ENCODE data around the gene PDE5A. TPM values are rescaled to one million over a fixed set of nuclear protein-coding genes. Genes with fewer than 3 reads are reported as not detected.
"Not testable (repeated sequence)": the region's sequence is repeated elsewhere in the genome, so short reads cannot be mapped to it uniquely, and the experiment has no call there.

PDE5A gene
- polyA plus RNA-seq, 1 of the 3 experiments (the other 2 are of a cell fraction) = 6.4 TPM

DNA sequence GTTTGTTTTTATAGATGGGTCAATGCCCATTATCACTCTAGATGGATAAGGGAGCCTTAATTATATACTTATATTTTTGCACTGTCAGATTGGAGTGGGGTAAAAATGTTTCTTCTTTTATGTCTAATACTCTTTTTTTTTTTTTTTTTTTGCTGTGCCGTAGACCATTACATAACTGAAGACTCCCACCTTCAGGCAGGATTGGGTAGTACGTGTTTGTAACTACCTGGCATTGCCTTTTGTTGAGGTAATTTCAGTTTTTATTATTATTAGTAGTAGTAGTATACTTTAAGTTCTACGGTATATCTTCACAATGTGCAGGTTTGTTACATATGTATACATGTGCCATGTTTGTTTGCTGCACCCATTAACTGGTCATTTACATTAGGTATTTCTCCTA is 165.9 kb downstream of the PDE5A start:
- peak; percentile 19; the same call in 1 of the 2 replicates for TF ChIP-seq RAD21 (IDR thresholded peaks at IDR 0.05; ENCODE audit: low read length)
- TF ChIP-seq, protein P1, sequence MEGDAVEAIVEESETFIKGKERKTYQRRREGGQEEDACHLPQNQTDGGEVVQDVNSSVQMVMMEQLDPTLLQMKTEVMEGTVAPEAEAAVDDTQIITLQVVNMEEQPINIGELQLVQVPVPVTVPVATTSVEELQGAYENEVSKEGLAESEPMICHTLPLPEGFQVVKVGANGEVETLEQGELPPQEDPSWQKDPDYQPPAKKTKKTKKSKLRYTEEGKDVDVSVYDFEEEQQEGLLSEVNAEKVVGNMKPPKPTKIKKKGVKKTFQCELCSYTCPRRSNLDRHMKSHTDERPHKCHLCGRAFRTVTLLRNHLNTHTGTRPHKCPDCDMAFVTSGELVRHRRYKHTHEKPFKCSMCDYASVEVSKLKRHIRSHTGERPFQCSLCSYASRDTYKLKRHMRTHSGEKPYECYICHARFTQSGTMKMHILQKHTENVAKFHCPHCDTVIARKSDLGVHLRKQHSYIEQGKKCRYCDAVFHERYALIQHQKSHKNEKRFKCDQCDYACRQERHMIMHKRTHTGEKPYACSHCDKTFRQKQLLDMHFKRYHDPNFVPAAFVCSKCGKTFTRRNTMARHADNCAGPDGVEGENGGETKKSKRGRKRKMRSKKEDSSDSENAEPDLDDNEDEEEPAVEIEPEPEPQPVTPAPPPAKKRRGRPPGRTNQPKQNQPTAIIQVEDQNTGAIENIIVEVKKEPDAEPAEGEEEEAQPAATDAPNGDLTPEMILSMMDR (IDR thresholded peaks at IDR 0.05) = peak; percentile 27
- H3F3A ChIP-seq (replicated peaks; ENCODE audit: insufficient read depth); POLR2A ChIA-PET; CTCF ChIA-PET; H3K27me3 ChIP-seq (ENCODE audit: insufficient read depth); H2AFZ ChIP-seq (ENCODE audit: low read depth); H3K4me1 ChIP-seq (ENCODE audit: control insufficient read depth in 1 of 2, insufficient read depth in 2 of 2, low read depth in 1 of 2, low read length in 1 of 2); DNase-seq; H3K79me2 ChIP-seq (ENCODE audit: insufficient read depth); H3K9ac ChIP-seq; H3K9me2 ChIP-seq; H4K20me1 ChIP-seq (ENCODE audit: insufficient read depth); H3K4me2 ChIP-seq; H3K27ac ChIP-seq (ENCODE audit: low read depth in 2 of 2, low read length in 1 of 2); H3K9me3 ChIP-seq; H3K4me3 ChIP-seq (ENCODE audit: low read depth in 2 of 2, low read length in 1 of 2): not testable (repeated sequence)
- 69% methylated on average over 3 of the region's 3 CpGs for WGBS (ENCODE audit: low lambda C conversion rate)
- peaks cover 6 to 16% of the 10 kb centered on the region in 2 experiments for H3K36me3 ChIP-seq (replicated peaks in 1 of 2; ENCODE audit: control insufficient read depth in 1 of 2, insufficient read depth in 2 of 2, low read length in 1 of 2)

DNA sequence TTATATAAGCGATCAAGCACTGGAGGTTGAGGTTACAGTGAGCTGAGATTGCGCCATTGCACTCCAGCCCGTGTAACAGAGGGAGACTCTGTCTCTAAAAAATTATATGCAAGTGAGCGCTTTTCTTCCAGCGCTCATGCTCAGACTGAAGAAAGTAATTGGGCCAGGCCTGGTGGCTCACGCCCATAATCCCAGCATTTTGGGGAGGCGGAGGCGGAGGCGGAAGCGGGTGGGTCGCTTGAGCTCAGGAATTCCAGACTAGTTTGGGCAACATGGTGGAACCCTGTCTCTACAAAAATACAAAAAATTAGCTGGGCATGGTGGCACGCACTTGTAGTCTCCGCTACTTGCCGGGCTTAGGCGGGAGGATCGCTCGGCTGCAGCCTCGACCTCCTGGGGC is 172.9 kb downstream of the PDE5A start:
- WGBS (ENCODE audit: low lambda C conversion rate) = 6% methylated on average over 7 of the region's 18 CpGs
- not testable (repeated sequence) for H3K9me3 ChIP-seq; H2AFZ ChIP-seq (ENCODE audit: low read depth)

DNA sequence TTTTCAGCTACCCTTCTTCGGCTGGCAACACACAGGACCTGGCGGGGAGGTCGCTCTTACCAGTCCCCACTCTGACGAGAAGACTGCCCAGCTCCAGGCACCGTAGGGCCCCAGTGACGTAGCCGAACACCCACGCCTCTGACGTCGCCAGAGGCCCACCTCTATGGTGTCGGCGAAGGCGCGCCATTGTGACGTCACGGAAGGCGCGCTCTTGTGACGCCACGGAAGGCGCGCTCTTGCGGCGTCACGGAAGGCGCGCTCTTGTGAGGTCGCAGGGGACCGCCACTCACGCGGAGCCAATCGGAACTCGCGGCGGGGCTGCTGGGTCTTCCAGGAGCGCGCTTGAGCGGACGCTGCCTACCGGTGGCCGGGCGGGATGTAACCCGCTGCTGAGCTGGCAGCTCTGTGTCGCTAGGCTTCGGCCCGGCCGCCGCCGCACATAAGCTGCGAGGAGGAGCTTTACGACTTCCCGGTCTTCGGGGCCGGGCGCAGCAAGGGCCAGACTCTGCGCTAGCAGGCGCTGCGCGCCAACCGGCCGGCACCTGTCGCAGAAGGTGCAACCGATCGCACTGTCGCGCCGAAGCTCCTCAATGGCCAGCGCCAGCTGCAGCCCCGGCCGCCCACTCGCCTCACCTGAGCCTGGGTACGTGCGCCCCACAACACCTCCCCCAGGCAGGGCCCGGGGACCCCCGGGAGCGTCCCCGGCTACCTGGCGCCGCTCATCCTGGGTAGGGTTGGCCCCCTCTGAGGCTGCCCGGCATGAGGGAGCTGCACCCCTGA is 173.9 kb downstream of the PDE5A start:
- H3K4me1 ChIP-seq (ENCODE audit: control insufficient read depth in 1 of 2, insufficient read depth in 2 of 2, low read depth in 1 of 2, low read length in 1 of 2); H2AFZ ChIP-seq (ENCODE audit: low read depth); POLR2A ChIA-PET; CTCF ChIA-PET; H3F3A ChIP-seq (replicated peaks; ENCODE audit: insufficient read depth); H3K9me2 ChIP-seq; H4K20me1 ChIP-seq (ENCODE audit: insufficient read depth); H3K9me3 ChIP-seq; H3K36me3 ChIP-seq (replicated peaks in 1 of 2; ENCODE audit: control insufficient read depth in 1 of 2, insufficient read depth in 2 of 2, low read length in 1 of 2); H3K27me3 ChIP-seq (ENCODE audit: insufficient read depth): not testable (repeated sequence)
- H3K79me2 ChIP-seq (ENCODE audit: insufficient read depth) = peaks cover 11% of the 10 kb centered on the region; the same call in 1 of the 2 replicates
- peak overlapping the region; percentile 56 to 60; a peak in 3 of 4 replicates for H3K4me3 ChIP-seq (ENCODE audit: low read depth in 2 of 2, low read length in 1 of 2)
- H3K27ac ChIP-seq (ENCODE audit: low read depth in 2 of 2, low read length in 1 of 2) = peak overlapping the region in 1 of 2 experiments; percentile 68; a peak in 2 of 4 replicates
- TF ChIP-seq ELF1 (IDR thresholded peaks at IDR 0.05) = peak; percentile 58; the same call in 1 of the 2 replicates
- peak; percentile 61 for TF ChIP-seq CHD2 (IDR thresholded peaks at IDR 0.05; ENCODE audit: low read length, partially characterized antibody)
- TF ChIP-seq GABPA (IDR thresholded peaks at IDR 0.05; ENCODE audit: low read depth) = peak; percentile 40; the same call in 1 of the 2 replicates
- TF ChIP-seq TCF12 (IDR thresholded peaks at IDR 0.05) = 0 out of 2 replicates have a peak, but pooled peaks have one; percentile 6
- 0 out of 2 replicates have a peak, but pooled peaks have one; percentile 30 for TF ChIP-seq SIN3A (IDR thresholded peaks at IDR 0.05; ENCODE audit: borderline replicate concordance, low read depth, low read length)
- TF ChIP-seq, protein P2, sequence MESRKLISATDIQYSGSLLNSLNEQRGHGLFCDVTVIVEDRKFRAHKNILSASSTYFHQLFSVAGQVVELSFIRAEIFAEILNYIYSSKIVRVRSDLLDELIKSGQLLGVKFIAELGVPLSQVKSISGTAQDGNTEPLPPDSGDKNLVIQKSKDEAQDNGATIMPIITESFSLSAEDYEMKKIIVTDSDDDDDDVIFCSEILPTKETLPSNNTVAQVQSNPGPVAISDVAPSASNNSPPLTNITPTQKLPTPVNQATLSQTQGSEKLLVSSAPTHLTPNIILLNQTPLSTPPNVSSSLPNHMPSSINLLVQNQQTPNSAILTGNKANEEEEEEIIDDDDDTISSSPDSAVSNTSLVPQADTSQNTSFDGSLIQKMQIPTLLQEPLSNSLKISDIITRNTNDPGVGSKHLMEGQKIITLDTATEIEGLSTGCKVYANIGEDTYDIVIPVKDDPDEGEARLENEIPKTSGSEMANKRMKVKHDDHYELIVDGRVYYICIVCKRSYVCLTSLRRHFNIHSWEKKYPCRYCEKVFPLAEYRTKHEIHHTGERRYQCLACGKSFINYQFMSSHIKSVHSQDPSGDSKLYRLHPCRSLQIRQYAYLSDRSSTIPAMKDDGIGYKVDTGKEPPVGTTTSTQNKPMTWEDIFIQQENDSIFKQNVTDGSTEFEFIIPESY (IDR thresholded peaks at IDR 0.05; ENCODE audit: borderline replicate concordance, low read depth) = 0 out of 2 replicates have a peak, but pooled peaks have one; percentile 29
- TF ChIP-seq, protein P3, sequence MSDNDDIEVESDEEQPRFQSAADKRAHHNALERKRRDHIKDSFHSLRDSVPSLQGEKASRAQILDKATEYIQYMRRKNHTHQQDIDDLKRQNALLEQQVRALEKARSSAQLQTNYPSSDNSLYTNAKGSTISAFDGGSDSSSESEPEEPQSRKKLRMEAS (IDR thresholded peaks at IDR 0.05; ENCODE audit: low read depth) = 0 out of 2 replicates have a peak, but pooled peaks have one; percentile 44
- 0 out of 2 replicates have a peak overlapping the region, but pooled peaks have one; percentile 66 for H3K4me2 ChIP-seq
- peak; percentile 89 for DNase-seq
- WGBS (ENCODE audit: low lambda C conversion rate) = 0% methylated on average over 32 of the region's 80 CpGs
- peak overlapping the region; percentile 77 for H3K9ac ChIP-seq

More for the DNA sequence above, 172.9 kb downstream of the PDE5A start:
- H3K27me3 ChIP-seq (ENCODE audit: insufficient read depth); CTCF ChIA-PET; H3K4me1 ChIP-seq (ENCODE audit: control insufficient read depth in 1 of 2, insufficient read depth in 2 of 2, low read depth in 1 of 2, low read length in 1 of 2); DNase-seq; H4K20me1 ChIP-seq (ENCODE audit: insufficient read depth); H3K9me2 ChIP-seq; H3K36me3 ChIP-seq (replicated peaks in 1 of 2; ENCODE audit: control insufficient read depth in 1 of 2, insufficient read depth in 2 of 2, low read length in 1 of 2); H3K27ac ChIP-seq (ENCODE audit: low read depth in 2 of 2, low read length in 1 of 2); H3F3A ChIP-seq (replicated peaks; ENCODE audit: insufficient read depth): not testable (repeated sequence)
- Histone ChIP-seq H3K79me2 (ENCODE audit: insufficient read depth) (peaks cover 14% of the 10 kb centered on the region; the same call in 1 of the 2 replicates), H3K4me3 (ENCODE audit: low read depth in 2 of 2, low read length in 1 of 2) (peak overlapping the region; percentile 45 to 60), H3K4me2 (peak overlapping the region; percentile 66), H3K9ac (peak overlapping the region; percentile 48; the same call in 1 of the 2 replicates)
- POLR2A ChIA-PET = interaction anchor here (0.6 kb wide), 1 partner anchor 613 kb away, joined by 4 read pairs; no protein-coding TSS in a partner anchor

All from SK-N-SH (cell line).